Stimulated activated CD4-positive, alpha-beta T cell treated with anti-CD3 and anti-CD28 coated beads, Interleukin-15, amount 100 ng/mL, for 48 hours (primary cell): Measurements from ENCODE around the gene CCDC142.
A peak's percentile ranks its signal among the peaks of the same experiment; 100 is the strongest.

Experiments used
- DNase-seq, 2 donors: peaks; one replicate each; pipeline ENCODE4 v3.0.0-alpha.2; 2020; ENCODE audit warnings: low read depth in 2 of 2

Gene CCDC142

GRCh38 chr2:74441690-74442482 is 40.9 kb downstream of the CCDC142 start, which contains the start of gene RTKN:
TSS of gene RTKN (minus strand) at chr2:74441937. CDS start at chr2:74441816, 121 bp downstream.
- no peak for DNase-seq

GRCh38 chr2:74441170-74441689 is 41.6 kb downstream of the CCDC142 start:
- no peak for DNase-seq

DNA sequence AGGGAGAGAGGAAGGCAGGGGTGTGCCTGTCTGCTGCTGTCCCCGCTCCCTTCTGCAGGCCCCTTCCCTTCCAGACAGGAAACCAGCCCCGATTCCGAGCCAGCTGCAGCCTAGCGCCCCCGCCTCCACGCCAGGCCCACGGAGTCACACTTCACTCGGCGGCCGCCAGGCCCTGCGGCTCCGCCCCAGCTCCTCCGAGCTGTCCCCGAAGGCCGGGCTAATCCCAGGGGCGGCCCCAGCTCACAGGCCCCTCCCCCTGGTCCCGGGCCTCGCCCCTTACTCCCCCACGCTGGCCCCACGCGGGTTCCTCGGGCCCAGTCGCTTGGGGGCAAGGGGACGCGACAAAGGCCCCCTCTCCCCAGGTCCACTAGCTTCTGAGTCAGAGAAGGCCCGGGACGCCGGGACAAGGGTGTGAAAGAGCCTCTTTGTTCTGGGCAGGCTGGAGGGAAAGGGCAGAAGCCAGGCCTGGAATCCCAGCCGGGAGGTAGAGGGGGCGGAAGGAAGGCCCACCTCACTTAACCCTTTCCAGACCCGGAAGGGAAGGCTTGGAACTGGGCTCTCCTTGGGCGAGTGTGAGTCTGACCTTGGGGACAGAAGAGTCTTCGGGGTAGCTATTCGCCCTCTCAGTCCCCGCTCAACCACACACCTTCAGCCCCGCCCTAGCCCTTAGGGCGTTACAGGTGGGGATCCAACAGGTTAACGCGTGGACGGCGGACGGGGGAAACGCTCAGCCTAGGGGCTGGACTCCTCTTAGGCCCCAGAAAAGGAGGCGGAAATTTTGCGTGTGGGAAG is 42.2 kb downstream of the CCDC142 start:
- DNase-seq = peak; percentile 40 to 48

GRCh38 chr2:74439803-74440377 is 42.9 kb downstream of the CCDC142 start:
- DNase-seq = no peak

GRCh38 chr2:74439373-74439772 is 43.4 kb downstream of the CCDC142 start:
- DNase-seq = no peak

- no peak for DNase-seq
These were observed 44.5 kb downstream of the CCDC142 start for GRCh38 chr2:74438248-74438647.

GRCh38 chr2:74436848-74437695 is 45.7 kb downstream of the CCDC142 start:
- no peak for DNase-seq

DNA sequence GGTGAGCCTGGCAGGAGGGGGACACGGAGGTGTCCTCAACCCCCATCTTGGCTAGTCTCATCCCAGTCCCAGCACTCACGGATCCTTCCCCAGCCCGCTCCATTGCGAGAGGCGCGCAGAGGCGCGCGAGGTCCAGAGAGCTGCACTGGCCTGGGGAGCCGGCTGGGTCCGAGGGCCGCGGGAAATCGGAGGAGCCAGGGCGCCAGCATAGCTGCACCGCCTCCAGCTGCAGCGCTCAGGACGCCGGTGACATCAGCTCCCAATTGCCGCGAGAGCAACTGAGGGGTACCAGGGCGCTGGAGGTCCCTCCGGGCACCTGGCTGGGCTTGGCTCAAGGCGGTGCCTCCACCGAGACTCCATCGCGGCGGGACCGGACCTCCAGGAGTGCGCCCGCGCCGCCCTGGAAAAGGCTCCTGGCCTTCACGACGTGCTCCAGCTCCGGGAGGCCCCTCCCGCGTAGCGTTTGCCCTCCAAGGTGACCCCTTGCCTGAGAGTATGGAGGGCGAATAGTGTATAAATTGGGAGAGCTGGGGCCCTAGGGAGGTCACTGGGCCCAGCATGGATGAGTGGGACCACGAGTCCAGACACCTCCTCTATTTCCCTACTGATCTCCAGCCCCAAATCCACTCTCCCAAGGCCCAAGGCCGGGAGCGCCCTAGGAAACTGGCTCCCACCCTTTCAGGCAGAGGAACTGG is 46.5 kb downstream of the CCDC142 start:
- no peak for DNase-seq

GRCh38 chr2:74430502-74430901 is 52.3 kb downstream of the CCDC142 start:
- DNase-seq = no peak

GRCh38 chr2:74429487-74430451 is 53.0 kb downstream of the CCDC142 start:
- no peak for DNase-seq

GRCh38 chr2:74428675-74429074 is 54.1 kb downstream of the CCDC142 start:
- DNase-seq = no peak

GRCh38 chr2:74427551-74427950 is 55.2 kb downstream of the CCDC142 start:
- no peak for DNase-seq

GRCh38 chr2:74426181-74426758 is 56.5 kb downstream of the CCDC142 start:
- DNase-seq = no peak

DNA sequence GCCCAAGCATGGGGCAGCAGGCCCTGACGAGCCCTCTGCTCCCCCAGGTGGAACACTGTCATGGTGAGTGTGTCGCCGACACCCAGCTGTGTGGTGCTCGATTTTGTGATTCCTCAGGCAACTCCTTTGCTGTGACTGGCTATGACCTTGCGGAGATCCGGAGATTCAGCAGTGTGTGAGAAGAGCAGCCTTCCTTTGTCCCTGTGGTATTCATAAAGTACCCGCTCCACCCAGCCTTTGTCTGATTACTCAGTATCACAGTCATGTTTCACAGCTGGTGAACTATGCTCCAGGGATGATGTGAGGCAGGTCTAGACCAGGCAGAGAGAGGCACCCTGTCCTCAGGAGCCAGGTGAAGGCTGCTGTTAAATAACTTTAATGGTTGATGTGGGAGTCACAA is 57.3 kb downstream of the CCDC142 start:
- DNase-seq = no peak

GRCh38 chr2:74424995-74425406 is 57.8 kb downstream of the CCDC142 start:
- no peak for DNase-seq

GRCh38 chr2:74424139-74424992 is 58.4 kb downstream of the CCDC142 start:
- DNase-seq = no peak
